Common myeloid progenitor, CD34-positive (primary cell): ENCODE results near the gene AKR1B15.
"Not testable (repeated sequence)": the region's sequence is repeated elsewhere in the genome, so short reads cannot be mapped to it uniquely, and the experiment has no call there.

ENCODE experiments used
- CTCF ChIA-PET: fragments of 350-600 bp; sonication (Branson Sonifier 250); formaldehyde crosslinking; loops from one replicate; lab custom pipeline; 2021; ENCODE audit warnings: antibody characterized with exemption; lab: Charles Lee
- POLR2A ChIA-PET: fragments of 350-600 bp; sonication (Branson Sonifier 250); formaldehyde crosslinking; loops from one replicate; lab custom pipeline; 2021; ENCODE audit warnings: antibody characterized with exemption; lab: Charles Lee
- DNase-seq, 3 donors: peaks; one replicate each; pipeline versions ENCODE4 v3.0.0 to v3.0.0-alpha.2; 2013
- H3K27ac ChIP-seq, 2 experiments: 1 replicate in 1 of 2; 2 replicates in 1 of 2; pipeline ENCODE4 v1.7.0; 2013; ENCODE audit warnings: inconsistent platforms in 2 of 2, low read length in 2 of 2, mild to moderate bottlenecking in 2 of 2, low read depth in 1 of 2, moderate library complexity in 1 of 2; ENCODE audit not compliant: severe bottlenecking in 2 of 2, insufficient read depth in 1 of 2, poor library complexity in 1 of 2
- H3K27me3 ChIP-seq, 5 experiments: replicated peaks in 2 of 5; 1 replicate in 3 of 5; 2 replicates in 2 of 5; pipeline versions ENCODE4 v1.6.1 to v1.7.0; 2013; ENCODE audit warnings: low read length in 4 of 5, mild to moderate bottlenecking in 2 of 5, moderate library complexity in 2 of 5, inconsistent platforms in 1 of 5; ENCODE audit not compliant: insufficient read depth in 5 of 5, control insufficient read depth in 4 of 5
- H3K36me3 ChIP-seq, 4 experiments: 1 replicate in 2 of 4; 2 replicates in 2 of 4; pipeline versions ENCODE4 v1.6.1 to v1.7.0; 2013; ENCODE audit warnings: low read length in 3 of 4, control low read depth in 1 of 4, mild to moderate bottlenecking in 1 of 4; ENCODE audit not compliant: control insufficient read depth in 4 of 4, insufficient read depth in 4 of 4
- H3K4me1 ChIP-seq, 4 experiments: 1 replicate in 3 of 4; 2 replicates in 1 of 4; pipeline versions ENCODE4 v1.6.1 to v1.7.1; 2013; ENCODE audit warnings: low read length in 3 of 4, mild to moderate bottlenecking in 3 of 4, control low read depth in 1 of 4, inconsistent platforms in 1 of 4, moderate library complexity in 1 of 4; ENCODE audit not compliant: control insufficient read depth in 4 of 4, insufficient read depth in 4 of 4; ENCODE audit errors: control extremely low read depth in 1 of 4
- H3K4me3 ChIP-seq, 7 experiments: 1 replicate in 4 of 7; 2 replicates in 3 of 7; pipeline versions ENCODE4 v1.5.1 to v1.7.0; 2013; ENCODE audit warnings: mild to moderate bottlenecking in 7 of 7, low read length in 6 of 7, moderate library complexity in 6 of 7, inconsistent platforms in 2 of 7, low read depth in 2 of 7, control low read depth in 1 of 7; ENCODE audit not compliant: insufficient read depth in 4 of 7, control insufficient read depth in 1 of 7; ENCODE audit errors: extremely low read depth in 1 of 7
- H3K9me3 ChIP-seq, 5 experiments: 1 replicate in 4 of 5; 2 replicates in 1 of 5; pipeline versions ENCODE4 v1.6.1 to v1.7.1; 2013; ENCODE audit warnings: low read length in 4 of 5, mild to moderate bottlenecking in 2 of 5, inconsistent platforms in 1 of 5, low read depth in 1 of 5, moderate library complexity in 1 of 5; ENCODE audit not compliant: control insufficient read depth in 4 of 5, insufficient read depth in 2 of 5; ENCODE audit errors: control extremely low read depth in 1 of 5
- WGBS: methylation state at CpG from one replicate; pipeline ENCODE4 v1.1.5; 2013; ENCODE audit not compliant: insufficient coverage; 5-methylcytosine and 5-hydroxymethylcytosine counted together

The AKR1B15 gene

GRCh38 chr7:134537273-134537781, 11.6 kb upstream of the AKR1B15 start:
- H3K36me3 ChIP-seq, H3K4me3 ChIP-seq, H3K4me1 ChIP-seq, DNase-seq, H3K9me3 ChIP-seq, H3K27ac ChIP-seq, H3K27me3 ChIP-seq, POLR2A ChIA-PET, CTCF ChIA-PET: not testable (repeated sequence)
- WGBS: 82% methylated on average over 2 of the region's 5 CpGs

GRCh38 chr7:134539380-134540004, 9.4 kb upstream of the AKR1B15 start:
- Histone ChIP-seq H3K36me3 (no peaks in the 10 kb centered on the region), H3K4me1 (no peaks in the 10 kb centered on the region), H3K27me3 (peaks cover 0 to 3% (median 2%) of the 10 kb centered on the region in 5 experiments), H3K9me3 (no peaks in the 10 kb centered on the region), H3K4me3 (no peak overlapping the region), H3K27ac (no peak overlapping the region)
- no peak for DNase-seq
- 97% methylated on average over 5 of the region's 6 CpGs for WGBS
- CTCF ChIA-PET: interaction anchor here (1.5 kb wide), 1 partner anchor 10 kb away, joined by 5 read pairs; no protein-coding TSS in a partner anchor
- POLR2A ChIA-PET: interaction anchor here (0.6 kb wide), 1 partner anchor 315 kb away, joined by 3 read pairs; no protein-coding TSS in a partner anchor

- H3K27ac ChIP-seq, POLR2A ChIA-PET, H3K36me3 ChIP-seq, DNase-seq, H3K4me1 ChIP-seq, H3K27me3 ChIP-seq, H3K4me3 ChIP-seq, H3K9me3 ChIP-seq: not testable (repeated sequence)
- 98% methylated on average over 5 of the region's 8 CpGs for WGBS
- CTCF ChIA-PET: interaction anchor here (1.0 to 1.3 kb wide), 3 partner anchors 7 to 109 kb away, joined by 3 to 4 read pairs (median 3); partner anchors contain the start of gene AKR1B15
These were observed 7.3 kb upstream of the AKR1B15 start for GRCh38 chr7:134541501-134542194.

- no peak for DNase-seq
- Histone ChIP-seq H3K4me3 (no peak overlapping the region), H3K9me3 (no peaks in the 10 kb centered on the region), H3K27ac (no peak overlapping the region), H3K4me1 (no peaks in the 10 kb centered on the region), H3K36me3 (no peaks in the 10 kb centered on the region), H3K27me3 (peaks cover 0 to 3% (median 2%) of the 10 kb centered on the region in 5 experiments)
- WGBS: 98% methylated on average over 6 of the region's 8 CpGs
- ChIA-PET POLR2A (no interaction called here), CTCF (interaction anchor here (1.0 to 1.3 kb wide), 2 partner anchors 25 to 110 kb away, joined by 3 to 4 read pairs; no protein-coding TSS in a partner anchor)
These were observed 6.6 kb upstream of the AKR1B15 start for GRCh38 chr7:134542195-134542771.

- ChIA-PET POLR2A (no interaction called here), CTCF (no interaction called here)
- 90% methylated on average over 4 of the region's 4 CpGs for WGBS
These were observed 3.5 kb upstream of the AKR1B15 start for GRCh38 chr7:134545380-134545779.

GRCh38 chr7:134545918-134546317, 3.0 kb upstream of the AKR1B15 start:
- Histone ChIP-seq H3K27me3 (peaks cover 0 to 5% (median 2%) of the 10 kb centered on the region in 5 experiments), H3K4me3 (no peak overlapping the region), H3K27ac (no peak overlapping the region), H3K4me1 (peaks cover 0 to 4% (median 0%) of the 10 kb centered on the region in 4 experiments), H3K36me3 (no peaks in the 10 kb centered on the region), H3K9me3 (no peaks in the 10 kb centered on the region)
- 96% methylated on average over 3 of the region's 3 CpGs for WGBS
- no peak for DNase-seq
- POLR2A ChIA-PET: interaction anchor here (0.6 kb wide), 1 partner anchor 1141 kb away, joined by 4 read pairs; no protein-coding TSS in a partner anchor
- CTCF ChIA-PET: interaction anchor here (0.7 to 4.1 kb wide), 2 partner anchors 61 to 157 kb away, joined by 3 to 22 read pairs; no protein-coding TSS in a partner anchor

More at GRCh38 chr7:134545380-134545779, 3.5 kb upstream of the AKR1B15 start:
- Histone ChIP-seq H3K4me3 (no peak overlapping the region), H3K36me3 (no peaks in the 10 kb centered on the region), H3K4me1 (peaks cover 0 to 4% (median 0%) of the 10 kb centered on the region in 4 experiments), H3K27me3 (peaks cover 0 to 5% (median 2%) of the 10 kb centered on the region in 5 experiments), H3K9me3 (no peaks in the 10 kb centered on the region), H3K27ac (no peak overlapping the region)
- no peak for DNase-seq
